Esophagus muscularis mucosa (tissue), 4 donors: ENCODE data around the gene TCN1. TPM values are rescaled to one million over a fixed set of nuclear protein-coding genes. Genes with fewer than 3 reads are reported as not detected.
"Not testable (repeated sequence)": the region's sequence is repeated elsewhere in the genome, so short reads cannot be mapped to it uniquely, and the experiment has no call there.

ENCODE experiments used
- DNase-seq: peaks from one replicate; pipeline ENCODE4 v3.0.0-alpha.2; 2017; ENCODE audit errors: extremely low spot score
- H3K27ac ChIP-seq, 4 donors: fragments of 200-600 bp; sonication (generic); replicated peaks in 1 of 4; 1 replicate in 3 of 4; 2 replicates in 1 of 4; pipeline ENCODE4 v1.5.1; 2016 to 2019; ENCODE audit warnings: mild to moderate bottlenecking in 1 of 4
- H3K27me3 ChIP-seq, 4 donors: fragments of 200-600 bp; sonication (generic); one replicate each; pipeline versions ENCODE4 v1.5.1 to v1.6.0; 2016 to 2019
- H3K36me3 ChIP-seq, 4 donors: fragments of 200-600 bp; sonication (generic); one replicate each; pipeline ENCODE4 v1.5.1; 2016 to 2019
- H3K4me1 ChIP-seq, 4 donors: fragments of 200-600 bp; sonication (generic); one replicate each; pipeline ENCODE4 v1.5.1; 2016 to 2019
- H3K4me3 ChIP-seq, 4 donors: fragments of 200-600 bp; sonication (generic); 1 replicate in 2 of 4; 2 replicates in 2 of 4; pipeline ENCODE4 v1.5.1; 2016 to 2019; ENCODE audit warnings: mild to moderate bottlenecking in 4 of 4, moderate library complexity in 1 of 4
- H3K9me3 ChIP-seq, 4 donors: fragments of 200-600 bp; sonication (generic); 1 replicate in 3 of 4; 2 replicates in 1 of 4; pipeline ENCODE4 v1.5.1; 2016 to 2019
- CTCF ChIP-seq, 3 experiments: fragments of 200-600 bp in 2 of 3; fragments of 450-650 bp in 1 of 3; sonication (generic) in 2 of 3; IDR thresholded peaks; one replicate each; pipeline ENCODE4 v1.5.1; 2017 to 2019; ENCODE audit warnings: antibody characterized with exemption in 3 of 3, mild to moderate bottlenecking in 2 of 3, moderate library complexity in 1 of 3
- EP300 ChIP-seq: sonication (generic); formaldehyde crosslinking; IDR thresholded peaks from one replicate; pipeline ENCODE4 v1.6.1; 2017; ENCODE audit warnings: antibody characterized with exemption
- POLR2A ChIP-seq: fragments of 450-650 bp; IDR thresholded peaks from one replicate; pipeline ENCODE4 v1.6.1; 2017; ENCODE audit warnings: antibody characterized with exemption, moderate library complexity, mild to moderate bottlenecking, low read depth
- POLR2AphosphoS5 ChIP-seq, 2 donors: sonication (generic); formaldehyde crosslinking; IDR thresholded peaks; one replicate each; pipeline ENCODE4 v1.6.1; 2017; ENCODE audit warnings: antibody characterized with exemption in 2 of 2
- WGBS: methylation state at CpG from one replicate; pipeline ENCODE4 v1.1.5; 2018; 5-methylcytosine and 5-hydroxymethylcytosine counted together
- intact Hi-C: fragments of 100-400 bp; cut with DNase I; formaldehyde crosslinking; loops from one replicate; pipeline ENCODE4 v1.15.1; 2023
- total RNA-seq, 4 donors: library from RNA; depleted of rRNA; stranded (reverse); fragments of >200 nt; gene quantifications; one replicate each; pipeline versions ENCODE4 v1.1.0 to v1.2.1, GENCODE V29; 2016

The TCN1 gene
- total RNA-seq, 4 donors from 2014 or later: 0.66 TPM; not detected in 3

- no peaks in the 10 kb centered on the region for H3K36me3 ChIP-seq
- WGBS: 86% methylated on average over 7 of the region's 7 CpGs
- TF ChIP-seq POLR2A (no peak), CTCF (IDR thresholded peaks at IDR 0.05) (no peak), POLR2AphosphoS5 (IDR thresholded peaks at IDR 0.05) (no peak), EP300 (no peak)
- H3K9me3 ChIP-seq: no peaks in the 10 kb centered on the region
- H3K27me3 ChIP-seq: no peaks in the 10 kb centered on the region
- H3K4me3 ChIP-seq: no peak overlapping the region
- no peaks in the 10 kb centered on the region for H3K4me1 ChIP-seq
- intact Hi-C loops: no loop called here
- no peak for DNase-seq
- no peak overlapping the region for H3K27ac ChIP-seq
Observed at GRCh38 chr11:59898650-59899049, 32.4 kb upstream of the TCN1 start.

- Histone ChIP-seq H3K27me3 (no peaks in the 10 kb centered on the region), H3K36me3 (no peaks in the 10 kb centered on the region), H3K9me3 (no peaks in the 10 kb centered on the region), H3K4me1 (no peaks in the 10 kb centered on the region), H3K4me3 (no peak overlapping the region), H3K27ac (no peak overlapping the region)
- intact Hi-C loops: no loop called here
- 95% methylated on average over 30 of the region's 31 CpGs for WGBS
- TF ChIP-seq POLR2AphosphoS5 (IDR thresholded peaks at IDR 0.05) (no peak), POLR2A (no peak), EP300 (no peak), CTCF (IDR thresholded peaks at IDR 0.05) (no peak)
- no peak for DNase-seq
Observed at GRCh38 chr11:59898046-59898445, 31.8 kb upstream of the TCN1 start.

GRCh38 chr11:59894616-59895015, 28.3 kb upstream of the TCN1 start:
- Histone ChIP-seq H3K4me3 (no peak overlapping the region), H3K27ac (no peak overlapping the region), H3K27me3 (no peaks in the 10 kb centered on the region), H3K36me3 (no peaks in the 10 kb centered on the region), H3K9me3 (peaks cover 0 to 14% (median 7%) of the 10 kb centered on the region in 4 donors), H3K4me1 (no peaks in the 10 kb centered on the region)
- DNase-seq: no peak
- TF ChIP-seq CTCF (IDR thresholded peaks at IDR 0.05) (no peak), POLR2A (no peak), EP300 (no peak), POLR2AphosphoS5 (IDR thresholded peaks at IDR 0.05) (no peak)
- WGBS: 72% methylated on average over 1 of the region's 1 CpG
- intact Hi-C loops: no loop called here

- TF ChIP-seq EP300 (no peak), POLR2AphosphoS5 (IDR thresholded peaks at IDR 0.05) (no peak), POLR2A (no peak), CTCF (IDR thresholded peaks at IDR 0.05) (no peak)
- Histone ChIP-seq H3K27me3 (no peaks in the 10 kb centered on the region), H3K4me1 (no peaks in the 10 kb centered on the region), H3K4me3 (no peak overlapping the region), H3K27ac (no peak overlapping the region), H3K36me3 (no peaks in the 10 kb centered on the region), H3K9me3 (peaks cover 0 to 33% (median 24%) of the 10 kb centered on the region in 4 donors)
- intact Hi-C loops: no loop called here
- no CpG with 5 or more reads among the region's 4 CpGs for WGBS
- no peak for DNase-seq
Observed at GRCh38 chr11:59891781-59892181, 25.5 kb upstream of the TCN1 start.

- intact Hi-C loops, H3K4me3 ChIP-seq, H3K27me3 ChIP-seq, H3K36me3 ChIP-seq, H3K27ac ChIP-seq, H3K4me1 ChIP-seq, DNase-seq: not testable (repeated sequence)
- H3K9me3 ChIP-seq: peaks cover 0 to 33% (median 25%) of the 10 kb centered on the region in 4 donors
Observed at GRCh38 chr11:59887156-59887555, 20.9 kb upstream of the TCN1 start.
